ENCODE data around the gene ATP1B4.
A peak's percentile ranks its signal among the peaks of the same experiment; 100 is the strongest.

The ATP1B4 gene

GRCh38 chrX:120377179-120377578, 15.3 kb downstream of the ATP1B4 start:
- DNase-seq (ENCODE audit: low spot score) = no peak

- no peak for DNase-seq (ENCODE audit: low spot score)
Measured at GRCh38 chrX:120377715-120378114, 15.8 kb downstream of the ATP1B4 start.

- no peak for DNase-seq (ENCODE audit: low spot score)
Measured at GRCh38 chrX:120378570-120378969, 16.7 kb downstream of the ATP1B4 start.

GRCh38 chrX:120379937-120380681, 18.2 kb downstream of the ATP1B4 start:
- DNase-seq (ENCODE audit: low spot score) = no peak

GRCh38 chrX:120380699-120381098, 18.8 kb downstream of the ATP1B4 start:
- DNase-seq (ENCODE audit: low spot score) = peak; percentile 61

GRCh38 chrX:120401301-120401700, 39.4 kb downstream of the ATP1B4 start:
- no peak for DNase-seq (ENCODE audit: low spot score)

- DNase-seq (ENCODE audit: low spot score) = no peak
Measured at GRCh38 chrX:120402369-120402768, 40.5 kb downstream of the ATP1B4 start.

- no peak for DNase-seq (ENCODE audit: low spot score)
Measured at GRCh38 chrX:120406638-120407037, 44.7 kb downstream of the ATP1B4 start.

- no peak for DNase-seq (ENCODE audit: low spot score)
Measured at GRCh38 chrX:120408168-120408567, 46.3 kb downstream of the ATP1B4 start.

- DNase-seq (ENCODE audit: low spot score) = peak; percentile 28
Measured at GRCh38 chrX:120419463-120419862, 57.6 kb downstream of the ATP1B4 start.

- DNase-seq (ENCODE audit: low spot score) = no peak
Measured at GRCh38 chrX:120426599-120426998, 64.7 kb downstream of the ATP1B4 start.

- no peak for DNase-seq (ENCODE audit: low spot score)
Measured at GRCh38 chrX:120428309-120428708, 66.4 kb downstream of the ATP1B4 start.

- no peak for DNase-seq (ENCODE audit: low spot score)
Measured at GRCh38 chrX:120429776-120430540, 68.1 kb downstream of the ATP1B4 start.

All from NAMALWA (cell line).